HepG2 (cell line): ENCODE data around the gene MTMR4. TPM values are rescaled to one million over a fixed set of nuclear protein-coding genes. Genes with fewer than 3 reads are reported as not detected.
A peak's percentile ranks its signal among the peaks of the same experiment; 100 is the strongest.

Experiments
- ATF7 ChIP-seq, 2 experiments: fragments of 450-650 bp in 1 of 2; sonication (generic) in 1 of 2; formaldehyde crosslinking in 1 of 2; IDR thresholded peaks; 2 replicates each; pipeline versions ENCODE4 v1.4.0 to v1.6.1; 2016 to 2020; ENCODE audit warnings: antibody characterized with exemption in 1 of 2, mild to moderate bottlenecking in 1 of 2, missing genetic modification reagents in 1 of 2
- CENPX ChIP-seq: sonication (generic); formaldehyde crosslinking; IDR thresholded peaks from 2 replicates; pipeline ENCODE4 v1.9.0; 2021; ENCODE audit warnings: mild to moderate bottlenecking, missing genetic modification reagents, moderate library complexity
- DNMT3B ChIP-seq: conservative IDR thresholded peaks from 2 replicates; pipeline ENCODE4 v1.6.1; 2016; ENCODE audit warnings: missing biosample characterization, control low read depth
- GABPA ChIP-seq, 2 experiments: IDR thresholded peaks; 2 replicates each; pipeline ENCODE4 v1.6.1; 2011 to 2016; ENCODE audit warnings: low read depth in 2 of 2, low read length in 1 of 2, missing biosample characterization in 1 of 2, missing genetic modification characterization in 1 of 2
- IKZF1 ChIP-seq: fragments of 450-650 bp; IDR thresholded peaks from 2 replicates; pipeline ENCODE4 v1.7.1; 2016
- MTERF4 ChIP-seq: sonication (generic); formaldehyde crosslinking; IDR thresholded peaks from 2 replicates; pipeline ENCODE4 v1.8.0; 2023; ENCODE audit warnings: mild to moderate bottlenecking, missing genetic modification reagents
- NFAT5 ChIP-seq: sonication (generic); formaldehyde crosslinking; IDR thresholded peaks from 2 replicates; pipeline ENCODE4 v1.4.0; 2020; ENCODE audit warnings: missing genetic modification reagents
- NFRKB ChIP-seq: fragments of 450-650 bp; IDR thresholded peaks from 2 replicates; pipeline ENCODE4 v1.6.1; 2017
- PBX2 ChIP-seq: IDR thresholded peaks from 2 replicates; pipeline ENCODE4 v1.6.1; 2016; ENCODE audit warnings: control low read depth
- PPARG ChIP-seq: conservative IDR thresholded peaks from 2 replicates; pipeline ENCODE4 v1.6.1; 2016; ENCODE audit warnings: missing biosample characterization, missing genetic modification reagents
- STAT5B ChIP-seq: sonication (generic); formaldehyde crosslinking; IDR thresholded peaks from 2 replicates; pipeline ENCODE4 v1.4.0; 2020; ENCODE audit warnings: missing genetic modification reagents
- WIZ ChIP-seq: sonication (generic); formaldehyde crosslinking; IDR thresholded peaks from 2 replicates; pipeline ENCODE4 v1.5.1; 2020; ENCODE audit warnings: mild to moderate bottlenecking, missing genetic modification reagents
- ZBTB2 ChIP-seq: sonication (generic); formaldehyde crosslinking; IDR thresholded peaks from 2 replicates; pipeline ENCODE4 v1.8.0; 2022; ENCODE audit warnings: low read depth, missing genetic modification reagents
- ZBTB7B ChIP-seq: sonication (generic); formaldehyde crosslinking; IDR thresholded peaks from 2 replicates; pipeline ENCODE4 v1.4.0; 2020; ENCODE audit warnings: missing genetic modification reagents
- ZFP1 ChIP-seq: IDR thresholded peaks from 2 replicates; pipeline ENCODE4 v1.6.1; 2016
- ZFP41 ChIP-seq: sonication (generic); formaldehyde crosslinking; IDR thresholded peaks from 2 replicates; pipeline ENCODE4 v1.4.0; 2020; ENCODE audit warnings: mild to moderate bottlenecking, missing genetic modification reagents, borderline replicate concordance
- ZNF331 ChIP-seq: sonication (generic); formaldehyde crosslinking; IDR thresholded peaks from 2 replicates; pipeline ENCODE4 v1.4.0; 2020; ENCODE audit warnings: missing genetic modification reagents
- ZNF333 ChIP-seq: sonication (generic); formaldehyde crosslinking; IDR thresholded peaks from 2 replicates; pipeline ENCODE4 v1.4.0; 2020; ENCODE audit warnings: mild to moderate bottlenecking, missing genetic modification reagents, borderline replicate concordance
- ZNF503 ChIP-seq: sonication (generic); formaldehyde crosslinking; IDR thresholded peaks from 2 replicates; pipeline ENCODE4 v1.4.0; 2020; ENCODE audit warnings: missing genetic modification reagents
- polyA plus RNA-seq, 8 experiments: library from polyadenylated mRNA; depleted of rRNA in 3 of 8; stranded (reverse) in 7 of 8; unstranded in 1 of 8; fragments of >200 nt; fragmentation: Illumina TruSeq in 4 of 8; extraction: Trizol in 4 of 8; gene quantifications; 2 replicates each; pipeline versions ENCODE4 v1.2.1 to v1.2.3, GENCODE V29; 2011 to 2016; ENCODE audit warnings: low read depth in 4 of 8, missing spikeins in 1 of 8, mixed read lengths in 1 of 8; ENCODE audit not compliant: insufficient read depth in 1 of 8
- total RNA-seq, 5 experiments: library from RNA; depleted of rRNA; stranded (reverse); fragments of >200 nt; fragmentation: Illumina TruSeq; extraction: Trizol; gene quantifications; 2 replicates each; pipeline ENCODE4 v1.2.3, GENCODE V29; 2016; ENCODE audit warnings: low read depth in 1 of 5

MTMR4 gene
- total and polyA plus RNA-seq, 2 of the 13 experiments (the other 11 are each of a cell fraction or from before 2014, with no cell fraction given), result 62.5 to 65.1 TPM

GRCh38 chr17:58516644-58517377, 2.4 kb upstream of the MTMR4 start (continued):
- TF ChIP-seq ZBTB2 (CRISPR knock-in tag) (no peak), ATF7 (IDR thresholded peaks at IDR 0.05) (no peak), ATF7 (CRISPR knock-in tag; IDR thresholded peaks at IDR 0.05) (0 out of 2 replicates have a peak, but pooled peaks have one; percentile 2), ZFP41 (CRISPR knock-in tag) (no peak), CENPX (no peak), NFRKB (no peak), PPARG (CRISPR knock-in tag) (no peak; the same call in 1 of the 2 replicates), ZNF333 (CRISPR knock-in tag) (no peak), PBX2 (CRISPR knock-in tag) (no peak; the same call in 1 of the 2 replicates), MTERF4 (CRISPR knock-in tag) (no peak), ZBTB7B (peak; percentile 5; the same call in 1 of the 2 replicates), WIZ (CRISPR knock-in tag) (0 out of 2 replicates have a peak, but pooled peaks have one; percentile 20), DNMT3B (CRISPR knock-in tag) (no peak), ZFP1 (CRISPR knock-in tag) (peak; percentile 48; the same call in 1 of the 2 replicates), IKZF1 (no peak), NFAT5 (CRISPR knock-in tag) (0 out of 2 replicates have a peak, but pooled peaks have one; percentile 36), ZNF331 (CRISPR knock-in tag) (0 out of 2 replicates have a peak, but pooled peaks have one; percentile 11), STAT5B (CRISPR knock-in tag) (no peak), ZNF503 (CRISPR knock-in tag) (no peak), GABPA (IDR thresholded peaks at IDR 0.05; ENCODE audit: low read depth, low read length) (no peak), GABPA (CRISPR knock-in tag; IDR thresholded peaks at IDR 0.05; ENCODE audit: low read depth) (peak; percentile 56)
